ENCODE results near the gene MUC6. TPM values are rescaled to one million over a fixed set of nuclear protein-coding genes. Genes with fewer than 3 reads are reported as not detected.

The MUC6 gene
- total RNA-seq, 1 donor from 2014 or later: not detected

- Mint-ChIP-seq H3K9me3 (ENCODE audit: unreplicated experiment) (no peaks in the 10 kb centered on the region), H3K4me1 (ENCODE audit: unreplicated experiment) (no peaks in the 10 kb centered on the region), H3K27me3 (ENCODE audit: unreplicated experiment) (no peaks in the 10 kb centered on the region), H3K36me3 (ENCODE audit: unreplicated experiment) (no peaks in the 10 kb centered on the region), H3K27ac (ENCODE audit: unreplicated experiment) (no peak overlapping the region), H3K4me3 (ENCODE audit: unreplicated experiment) (no peak overlapping the region)
- no peak for TF ChIP-seq CTCF (IDR thresholded peaks at IDR 0.05)
- DNase-seq (ENCODE audit: extremely low spot score, unreplicated experiment): no peak
Observed at GRCh38 chr11:1026163-1026450, 10.4 kb downstream of the MUC6 start.

DNA sequence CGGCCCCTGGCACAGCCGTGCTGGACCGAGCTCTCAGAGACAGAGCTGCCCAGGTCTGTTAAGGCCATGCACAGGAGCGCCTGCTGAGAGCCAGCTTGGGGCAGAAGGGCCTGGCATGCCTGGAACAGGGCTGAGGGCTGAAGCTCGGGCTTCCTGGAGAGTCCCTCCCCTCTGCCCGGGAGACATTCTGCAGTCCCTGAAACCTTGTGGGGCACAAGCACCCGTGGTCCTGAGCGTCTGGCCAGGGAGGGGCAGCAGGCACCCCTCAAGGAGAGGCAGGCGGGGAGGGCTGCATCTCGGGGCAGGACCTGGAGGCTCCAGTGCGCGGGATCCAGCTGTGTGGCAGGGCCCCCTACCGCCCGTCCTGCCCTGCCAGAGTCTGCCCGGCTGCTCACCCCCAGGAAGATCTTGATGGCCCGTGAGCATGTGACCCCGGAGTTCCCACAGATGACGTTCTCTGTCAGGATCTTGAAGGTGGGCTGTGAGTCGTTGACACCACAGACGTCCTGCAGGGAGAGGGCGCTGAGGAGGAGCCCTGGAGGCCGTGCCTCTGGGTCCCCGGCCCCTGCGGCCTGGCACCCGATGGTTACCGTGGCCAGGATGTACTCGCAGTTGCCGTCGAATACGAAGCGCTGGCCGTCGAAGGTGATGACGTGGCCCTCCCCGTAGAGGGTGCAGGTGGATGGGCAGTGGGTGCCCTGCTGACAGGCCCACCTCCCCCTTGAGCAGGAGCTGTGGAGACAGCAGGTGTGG lies 10.9 kb downstream of the MUC6 start:
- DNase-seq (ENCODE audit: extremely low spot score, unreplicated experiment): no peak
- no peak overlapping the region for H3K27ac Mint-ChIP-seq (ENCODE audit: unreplicated experiment)
- no peaks in the 10 kb centered on the region for H3K4me1 Mint-ChIP-seq (ENCODE audit: unreplicated experiment)
- H3K36me3 Mint-ChIP-seq (ENCODE audit: unreplicated experiment): no peaks in the 10 kb centered on the region
- H3K27me3 Mint-ChIP-seq (ENCODE audit: unreplicated experiment): no peaks in the 10 kb centered on the region
- TF ChIP-seq CTCF (IDR thresholded peaks at IDR 0.05): no peak
- H3K4me3 Mint-ChIP-seq (ENCODE audit: unreplicated experiment): no peak overlapping the region
- no peaks in the 10 kb centered on the region for H3K9me3 Mint-ChIP-seq (ENCODE audit: unreplicated experiment)

DNA sequence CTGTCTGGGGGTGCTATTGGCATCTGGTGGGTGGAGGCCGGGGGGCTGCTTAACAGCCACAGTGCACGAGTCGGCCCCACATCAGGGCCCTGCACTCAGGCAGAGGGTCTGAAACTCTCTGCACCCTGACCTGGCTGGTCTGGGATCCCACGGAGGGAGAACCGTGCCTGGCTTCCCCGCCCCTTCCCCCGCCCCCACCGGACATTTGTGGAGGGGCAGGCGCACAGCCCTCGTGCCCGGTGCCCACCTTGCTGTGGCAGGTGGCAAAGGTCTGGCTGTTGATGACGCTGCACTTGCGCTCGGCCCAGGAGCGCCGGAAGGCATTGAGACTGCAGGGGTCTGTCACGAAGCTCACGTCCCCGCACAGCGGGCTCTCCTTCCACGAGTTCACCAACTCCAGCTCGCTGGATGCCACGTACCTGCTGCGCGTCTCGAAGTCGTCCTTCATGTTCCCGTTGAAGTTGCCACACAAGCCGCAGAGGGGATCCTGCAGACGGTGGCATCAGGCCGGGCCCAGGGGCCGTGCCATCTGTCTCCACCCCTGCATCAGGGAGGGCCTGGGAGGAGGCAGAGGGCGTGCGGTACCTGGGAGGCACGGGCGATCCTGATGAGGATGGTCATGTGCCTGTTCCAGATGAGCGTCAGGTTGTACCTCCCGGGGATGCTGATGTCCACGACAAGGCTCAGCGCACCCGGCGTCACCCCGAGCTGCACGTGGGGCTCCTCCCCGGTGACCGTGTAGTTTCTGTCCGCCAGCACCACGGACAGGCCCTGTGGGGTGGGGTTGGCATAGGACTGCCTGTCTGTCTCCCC lies 11.7 kb downstream of the MUC6 start:
- H3K4me3 Mint-ChIP-seq (ENCODE audit: unreplicated experiment): no peak overlapping the region
- H3K36me3 Mint-ChIP-seq (ENCODE audit: unreplicated experiment): no peaks in the 10 kb centered on the region
- H3K27me3 Mint-ChIP-seq (ENCODE audit: unreplicated experiment): no peaks in the 10 kb centered on the region
- TF ChIP-seq CTCF (IDR thresholded peaks at IDR 0.05): no peak
- no peak overlapping the region for H3K27ac Mint-ChIP-seq (ENCODE audit: unreplicated experiment)
- no peaks in the 10 kb centered on the region for H3K4me1 Mint-ChIP-seq (ENCODE audit: unreplicated experiment)
- no peaks in the 10 kb centered on the region for H3K9me3 Mint-ChIP-seq (ENCODE audit: unreplicated experiment)
- DNase-seq (ENCODE audit: extremely low spot score, unreplicated experiment): no peak

DNA sequence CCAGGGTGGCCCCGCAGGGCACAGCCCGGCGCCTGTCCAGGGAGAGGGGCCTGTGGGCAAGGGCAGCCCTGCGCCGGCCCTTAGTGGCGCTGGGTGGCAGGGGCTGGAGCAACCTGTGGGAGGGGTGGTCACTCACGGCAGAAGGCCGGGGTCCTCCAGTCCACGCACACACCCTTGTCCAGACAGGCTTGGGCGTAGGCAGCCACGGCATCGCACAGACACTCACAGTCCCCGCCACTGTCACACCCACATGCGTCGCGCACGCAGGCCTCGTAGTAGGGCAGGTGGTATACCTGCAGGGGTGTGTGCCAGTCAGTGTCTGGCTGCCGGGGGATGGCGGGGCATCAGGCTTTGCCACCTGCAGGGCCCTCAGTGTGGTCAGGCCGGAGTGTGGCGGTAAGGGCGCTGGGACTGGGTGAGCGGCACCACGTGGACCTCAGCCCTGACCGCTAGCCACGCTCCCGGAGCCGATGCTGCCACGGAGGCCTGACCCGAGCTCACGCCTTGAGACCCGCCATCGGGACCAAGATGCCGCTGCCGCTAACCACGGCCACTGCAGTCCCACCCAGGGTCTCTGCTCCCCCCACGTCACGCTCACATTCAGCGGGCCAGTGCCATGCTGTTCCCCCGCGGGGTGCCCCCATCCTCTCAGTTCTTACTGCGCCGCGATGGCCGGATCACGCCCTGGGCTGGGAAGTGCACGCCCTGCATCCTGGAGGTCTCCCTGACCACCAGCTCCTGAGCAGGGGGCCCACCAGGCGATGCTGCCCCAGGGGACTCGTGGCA lies 12.5 kb downstream of the MUC6 start:
- no peaks in the 10 kb centered on the region for H3K4me1 Mint-ChIP-seq (ENCODE audit: unreplicated experiment)
- no peak for TF ChIP-seq CTCF (IDR thresholded peaks at IDR 0.05)
- no peak overlapping the region for H3K4me3 Mint-ChIP-seq (ENCODE audit: unreplicated experiment)
- no peaks in the 10 kb centered on the region for H3K27me3 Mint-ChIP-seq (ENCODE audit: unreplicated experiment)
- no peak overlapping the region for H3K27ac Mint-ChIP-seq (ENCODE audit: unreplicated experiment)
- DNase-seq (ENCODE audit: extremely low spot score, unreplicated experiment): no peak
- H3K9me3 Mint-ChIP-seq (ENCODE audit: unreplicated experiment): no peaks in the 10 kb centered on the region
- H3K36me3 Mint-ChIP-seq (ENCODE audit: unreplicated experiment): no peaks in the 10 kb centered on the region

Data from osteocyte (in vitro differentiated cells).